Hepatocyte (in vitro differentiated cells): ENCODE data around the gene RABL6. TPM values are rescaled to one million over a fixed set of nuclear protein-coding genes. Genes with fewer than 3 reads are reported as not detected.

ENCODE experiments used
- DNase-seq: peaks from one replicate; pipeline ENCODE4 v3.0.0-alpha.2; 2016; ENCODE audit warnings: low spot score
- H2AFZ ChIP-seq: fragments of 200-600 bp; sonication (generic); 2 replicates; pipeline ENCODE4 v1.6.0; 2016; ENCODE audit warnings: antibody characterized with exemption, mild to moderate bottlenecking
- H3K27ac ChIP-seq: fragments of 200-600 bp; sonication (generic); 2 replicates; pipeline ENCODE4 v1.5.1; 2016; ENCODE audit warnings: mild to moderate bottlenecking
- H3K27me3 ChIP-seq: fragments of 200-600 bp; sonication (generic); 2 replicates; pipeline ENCODE4 v1.6.1; 2016
- H3K36me3 ChIP-seq: fragments of 200-600 bp; sonication (generic); replicated peaks from 2 replicates; pipeline ENCODE4 v1.5.1; 2016; ENCODE audit warnings: low read depth; ENCODE audit not compliant: insufficient read depth
- H3K4me1 ChIP-seq: fragments of 200-600 bp; sonication (generic); 2 replicates; pipeline ENCODE4 v1.5.1; 2016; ENCODE audit warnings: mild to moderate bottlenecking, moderate library complexity; ENCODE audit not compliant: insufficient read depth
- H3K4me2 ChIP-seq: fragments of 200-600 bp; sonication (generic); 2 replicates; pipeline ENCODE4 v1.6.0; 2016
- H3K4me3 ChIP-seq: fragments of 200-600 bp; sonication (generic); 2 replicates; pipeline ENCODE4 v1.5.1; 2016; ENCODE audit warnings: mild to moderate bottlenecking
- H3K79me2 ChIP-seq: fragments of 200-600 bp; sonication (generic); 2 replicates; pipeline ENCODE4 v1.6.0; 2017; ENCODE audit warnings: mild to moderate bottlenecking
- H3K9me2 ChIP-seq: fragments of 200-600 bp; sonication (generic); replicated peaks from 2 replicates; pipeline ENCODE4 v1.6.0; 2017; ENCODE audit warnings: mild to moderate bottlenecking; ENCODE audit not compliant: insufficient read depth
- H3K9me3 ChIP-seq: fragments of 200-600 bp; sonication (generic); 2 replicates; pipeline ENCODE4 v1.5.1; 2016; ENCODE audit warnings: low read depth, mild to moderate bottlenecking
- H4K20me1 ChIP-seq: fragments of 200-600 bp; sonication (generic); 2 replicates; pipeline ENCODE4 v1.6.0; 2016; ENCODE audit warnings: mild to moderate bottlenecking; ENCODE audit not compliant: insufficient read depth, poor library complexity, severe bottlenecking
- EZH2 ChIP-seq: fragments of 200-600 bp; sonication (generic); IDR thresholded peaks from 2 replicates; pipeline ENCODE4 v1.6.1; 2016; ENCODE audit warnings: antibody characterized with exemption, mild to moderate bottlenecking, borderline replicate concordance
- EZH2phosphoT487 ChIP-seq: fragments of 200-600 bp; sonication (generic); IDR thresholded peaks from one replicate; pipeline ENCODE4 v1.6.1; 2018; ENCODE audit warnings: antibody characterized with exemption, mild to moderate bottlenecking, low read depth, moderate library complexity; ENCODE audit not compliant: unreplicated experiment, severe bottlenecking
- WGBS: methylation state at CpG from one replicate; pipeline ENCODE4 v1.1.6; 2016; ENCODE audit warnings: low lambda C conversion rate; ENCODE audit errors: missing lambda C conversion rate; 5-methylcytosine and 5-hydroxymethylcytosine counted together
- polyA plus RNA-seq: library from polyadenylated mRNA; unstranded; fragments of >200 nt; fragmentation: Nextera tagmentation; extraction: Ambion mirVana; gene quantifications from 2 replicates; pipeline ENCODE4 v1.2.1, GENCODE V29; 2016
- total RNA-seq: library from RNA; depleted of rRNA; stranded (reverse); fragments of >200 nt; gene quantifications from 2 replicates; pipeline ENCODE4 v1.2.3, GENCODE V29; 2014
- TF ChIP-seq, protein P1 (sequence below): fragments of 200-600 bp; sonication (generic); IDR thresholded peaks from 2 replicates; pipeline ENCODE4 v1.5.1; 2016; ENCODE audit warnings: antibody characterized with exemption, mild to moderate bottlenecking; ENCODE audit not compliant: poor library complexity

Gene RABL6
- total and polyA plus RNA-seq, 2 experiments from 2014 or later, result 72.3 to 103 TPM

DNA sequence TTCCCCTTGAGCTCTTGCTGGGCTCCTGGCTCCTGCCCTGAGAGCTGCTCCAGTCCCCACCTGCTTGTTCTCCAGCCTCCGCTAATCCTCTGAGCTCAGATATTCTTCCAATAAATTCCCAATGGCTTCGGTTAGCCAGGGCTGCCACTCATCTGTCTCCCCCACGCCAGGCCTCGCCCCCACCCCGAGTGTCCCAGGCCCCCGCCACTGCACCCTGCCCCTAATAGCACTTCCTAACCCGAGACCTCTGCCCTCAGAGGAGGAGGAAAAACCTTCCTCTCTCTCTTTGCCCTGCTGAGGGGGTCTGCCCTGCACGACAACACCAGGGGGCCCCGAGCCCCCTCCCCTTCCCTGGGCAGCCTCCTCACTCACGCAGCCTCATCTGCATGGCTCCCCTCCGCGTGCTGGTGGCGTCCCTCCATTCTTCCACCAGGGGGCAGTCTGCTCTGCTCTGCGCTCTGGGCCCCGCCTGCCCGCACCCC lies 38.0 kb upstream of the RABL6 start:
- 5% methylated on average over 4 of the region's 16 CpGs for whole genome bisulfite sequencing
- no peak overlapping the region for H3K4me3 ChIP-seq

DNA sequence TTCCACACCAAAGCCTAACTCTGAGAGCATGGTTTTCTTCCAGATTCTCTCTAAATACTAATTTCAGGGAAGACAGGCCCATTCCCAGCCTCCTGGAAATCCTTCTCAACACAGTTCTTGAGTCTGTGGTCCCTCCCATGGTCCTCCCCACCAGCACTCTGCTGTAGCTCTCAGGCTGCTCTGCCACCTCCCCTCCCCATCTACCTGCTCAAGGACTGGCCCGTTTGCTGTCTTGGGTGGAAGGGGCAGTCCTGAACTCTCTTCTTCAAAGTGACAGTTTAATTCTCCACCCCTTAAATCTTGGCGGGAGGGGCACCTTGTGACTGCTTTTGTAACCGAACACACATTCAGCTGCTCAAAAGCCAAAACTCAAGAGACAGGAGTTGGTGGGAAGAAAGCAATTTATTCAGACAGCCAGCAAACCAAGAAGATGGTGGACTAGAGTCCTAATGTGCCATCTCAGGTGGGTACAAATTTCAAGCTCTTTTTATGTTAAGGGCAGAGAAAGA lies 35.8 kb upstream of the RABL6 start:
- Histone ChIP-seq H3K4me3 (no peak overlapping the region), H3K27me3 (no peaks in the 10 kb centered on the region), H3K79me2 (no peaks in the 10 kb centered on the region), H3K4me2 (no peak overlapping the region), H2AFZ (no peak overlapping the region), H3K9me2 (no peaks in the 10 kb centered on the region), H3K9me3 (no peaks in the 10 kb centered on the region), H3K36me3 (no peaks in the 10 kb centered on the region), H3K4me1 (peaks cover 5% of the 10 kb centered on the region), H4K20me1 (no peaks in the 10 kb centered on the region), H3K27ac (no peak overlapping the region)
- TF ChIP-seq, protein P1, sequence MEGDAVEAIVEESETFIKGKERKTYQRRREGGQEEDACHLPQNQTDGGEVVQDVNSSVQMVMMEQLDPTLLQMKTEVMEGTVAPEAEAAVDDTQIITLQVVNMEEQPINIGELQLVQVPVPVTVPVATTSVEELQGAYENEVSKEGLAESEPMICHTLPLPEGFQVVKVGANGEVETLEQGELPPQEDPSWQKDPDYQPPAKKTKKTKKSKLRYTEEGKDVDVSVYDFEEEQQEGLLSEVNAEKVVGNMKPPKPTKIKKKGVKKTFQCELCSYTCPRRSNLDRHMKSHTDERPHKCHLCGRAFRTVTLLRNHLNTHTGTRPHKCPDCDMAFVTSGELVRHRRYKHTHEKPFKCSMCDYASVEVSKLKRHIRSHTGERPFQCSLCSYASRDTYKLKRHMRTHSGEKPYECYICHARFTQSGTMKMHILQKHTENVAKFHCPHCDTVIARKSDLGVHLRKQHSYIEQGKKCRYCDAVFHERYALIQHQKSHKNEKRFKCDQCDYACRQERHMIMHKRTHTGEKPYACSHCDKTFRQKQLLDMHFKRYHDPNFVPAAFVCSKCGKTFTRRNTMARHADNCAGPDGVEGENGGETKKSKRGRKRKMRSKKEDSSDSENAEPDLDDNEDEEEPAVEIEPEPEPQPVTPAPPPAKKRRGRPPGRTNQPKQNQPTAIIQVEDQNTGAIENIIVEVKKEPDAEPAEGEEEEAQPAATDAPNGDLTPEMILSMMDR, result no peak
- no peak for TF ChIP-seq EZH2
- TF ChIP-seq EZH2phosphoT487, result no peak
- 82% methylated on average over 3 of the region's 3 CpGs for WGBS
- DNase-seq, result no peak

More for the DNA sequence above, 38.0 kb upstream of the RABL6 start:
- Histone ChIP-seq H3K4me2 (peak overlapping the region; percentile 46), H3K79me2 (no peaks in the 10 kb centered on the region), H3K27ac (no peak overlapping the region), H3K4me1 (no peaks in the 10 kb centered on the region), H4K20me1 (no peaks in the 10 kb centered on the region), H2AFZ (no peak overlapping the region), H3K27me3 (no peaks in the 10 kb centered on the region), H3K9me2 (no peaks in the 10 kb centered on the region), H3K9me3 (no peaks in the 10 kb centered on the region), H3K36me3 (no peaks in the 10 kb centered on the region)
- DNase-seq, result no peak
- no peak for TF ChIP-seq EZH2phosphoT487
- TF ChIP-seq, protein P1, result peak; percentile 44

DNA sequence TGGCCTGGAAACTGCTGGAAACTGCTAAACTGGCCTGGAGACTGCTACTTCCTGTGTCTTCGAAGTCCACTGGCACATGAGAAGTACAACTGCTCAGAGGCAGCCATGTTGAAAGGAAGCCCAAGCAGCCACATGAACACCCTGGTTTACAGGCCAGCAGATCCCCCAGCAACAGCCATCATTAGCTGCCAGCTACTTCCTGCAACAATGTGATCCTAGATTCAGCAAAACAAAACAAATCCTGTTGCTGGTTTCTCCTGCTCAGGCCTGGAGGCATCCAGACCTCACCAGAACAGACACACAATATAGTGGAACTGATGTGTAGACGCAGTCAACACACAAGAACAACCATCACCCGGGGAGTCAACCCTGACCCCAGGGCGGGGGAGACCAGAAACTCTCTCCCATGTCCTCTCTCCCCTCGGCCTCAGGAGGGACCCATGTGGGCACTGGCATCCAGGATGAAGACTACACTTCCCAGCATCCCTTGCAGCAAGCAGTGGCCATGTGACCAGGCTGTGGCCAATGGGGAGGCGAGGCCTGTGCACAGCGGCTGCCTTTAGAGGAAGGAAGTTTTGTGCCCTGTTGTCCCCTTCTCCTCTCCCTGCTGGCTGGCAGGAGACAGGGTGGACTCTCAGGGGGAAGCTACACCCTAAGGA lies 34.2 kb upstream of the RABL6 start:
- Histone ChIP-seq H3K4me3 (no peak overlapping the region), H3K9me3 (no peaks in the 10 kb centered on the region), H3K27me3 (no peaks in the 10 kb centered on the region), H4K20me1 (no peaks in the 10 kb centered on the region), H3K27ac (no peak overlapping the region), H3K4me2 (no peak overlapping the region), H3K36me3 (no peaks in the 10 kb centered on the region), H3K9me2 (no peaks in the 10 kb centered on the region), H3K4me1 (peaks cover 16% of the 10 kb centered on the region), H3K79me2 (no peaks in the 10 kb centered on the region), H2AFZ (no peak overlapping the region)
- TF ChIP-seq EZH2 (no peak), EZH2phosphoT487 (no peak)
- TF ChIP-seq, protein P1, result no peak
- DNase-seq, result no peak
- 86% methylated on average over 7 of the region's 7 CpGs for WGBS
